Lung (tissue), 12 donors: ENCODE results near the gene ANKRD23. TPM values are rescaled to one million over a fixed set of nuclear protein-coding genes. Genes with fewer than 3 reads are reported as not detected.

ENCODE experiments used
- ATAC-seq: fragments of 200-7000 bp; cut with Tn5 transposase; one replicate; pipeline ENCODE4 v1.9.1; 2020; ENCODE audit warnings: moderate number of reproducible peaks; ENCODE audit not compliant: insufficient read depth, low FRiP score
- DNase-seq, 3 donors: peaks; one replicate each; pipeline ENCODE4 v3.0.0-alpha.2; 2013 to 2017
- H3K27ac ChIP-seq, 2 donors: one replicate each; pipeline ENCODE4 v1.5.1; 2013; ENCODE audit warnings: mild to moderate bottlenecking in 2 of 2, moderate library complexity in 2 of 2, control low read depth in 1 of 2, inconsistent platforms in 1 of 2, low read depth in 1 of 2, low read length in 1 of 2
- H3K27me3 ChIP-seq, 3 donors: one replicate each; pipeline ENCODE4 v1.5.1; 2013; ENCODE audit warnings: low read length in 2 of 3; ENCODE audit not compliant: control insufficient read depth in 3 of 3, insufficient read depth in 3 of 3
- H3K36me3 ChIP-seq, 4 donors: one replicate each; pipeline ENCODE4 v1.5.1; 2013; ENCODE audit warnings: low read length in 4 of 4, mild to moderate bottlenecking in 1 of 4, moderate library complexity in 1 of 4; ENCODE audit not compliant: control insufficient read depth in 4 of 4, insufficient read depth in 4 of 4
- H3K4me1 ChIP-seq, 5 donors: one replicate each; pipeline ENCODE4 v1.5.1; 2013; ENCODE audit warnings: low read length in 5 of 5, mild to moderate bottlenecking in 2 of 5, moderate library complexity in 1 of 5; ENCODE audit not compliant: control insufficient read depth in 5 of 5, insufficient read depth in 5 of 5
- H3K4me3 ChIP-seq: one replicate; pipeline ENCODE4 v1.5.1; 2013; ENCODE audit warnings: mild to moderate bottlenecking, control low read depth, moderate library complexity
- H3K9ac ChIP-seq, 2 donors: one replicate each; pipeline ENCODE4 v1.5.1; 2013; ENCODE audit warnings: low read length in 2 of 2, control low read depth in 1 of 2; ENCODE audit not compliant: insufficient read depth in 1 of 2
- H3K9me3 ChIP-seq, 4 donors: one replicate each; pipeline ENCODE4 v1.5.1; 2013; ENCODE audit warnings: low read length in 3 of 4, mild to moderate bottlenecking in 1 of 4, moderate library complexity in 1 of 4; ENCODE audit not compliant: control insufficient read depth in 4 of 4, insufficient read depth in 3 of 4
- CTCF ChIP-seq: IDR thresholded peaks from 2 replicates; pipeline ENCODE4 v1.5.1; 2012; ENCODE audit warnings: mild to moderate bottlenecking; ENCODE audit errors: control extremely low read depth, extremely low read depth
- WGBS, 2 donors: extraction: QIAGEN DNeasy Blood & Tissue Kit; methylation state at CpG; one replicate each; pipeline ENCODE4 v1.1.7; 2013; 5-methylcytosine and 5-hydroxymethylcytosine counted together
- polyA plus RNA-seq, 2 donors: library from polyadenylated mRNA; stranded (reverse); fragments of 200-250 nt; gene quantifications; one replicate each; pipeline ENCODE4 v1.2.1, GENCODE V29; 2013
- total RNA-seq, 2 donors: library from RNA; depleted of rRNA in 1 of 2; stranded (reverse); fragments of >200 nt in 1 of 2; gene quantifications; one replicate each; pipeline ENCODE4 v1.2.1, GENCODE V29; 2014 to 2021
- donor health status: control.
- donor health status: control.
- donor health status: Bipolar disorder and iron deficiency.
- donor health status: healthy.
- donor health status: DM: yes; HTN: yes; CAD: no.

ANKRD23 gene
- total and polyA plus RNA-seq, 4 donors, result 1.5 to 6.9 (median 4.4) TPM

GRCh38 chr2:96800061-96801004, 43.5 kb downstream of the ANKRD23 start:
- Histone ChIP-seq H3K27ac (no peak overlapping the region), H3K27me3 (no peaks in the 10 kb centered on the region), H3K9ac (no peak overlapping the region), H3K4me3 (no peak overlapping the region), H3K36me3 (peaks cover 0 to 19% (median 9%) of the 10 kb centered on the region in 4 donors), H3K9me3 (no peaks in the 10 kb centered on the region), H3K4me1 (peaks cover 0 to 5% (median 0%) of the 10 kb centered on the region in 5 donors)
- 78 to 88% methylated on average over 27 of the region's 27 CpGs for WGBS, 2 donors
- no peak for DNase-seq
- no peak for TF ChIP-seq CTCF
- no peak for ATAC-seq

- DNase-seq (no peak), ATAC-seq (no peak)
- peaks cover 0 to 5% (median 0%) of the 10 kb centered on the region in 5 donors for H3K4me1 ChIP-seq
- peaks cover 0 to 19% (median 9%) of the 10 kb centered on the region in 4 donors for H3K36me3 ChIP-seq
- no peak overlapping the region for H3K4me3 ChIP-seq
- H3K9ac ChIP-seq, result no peak overlapping the region
- no peak for TF ChIP-seq CTCF
- H3K27ac ChIP-seq, result no peak overlapping the region
- no peaks in the 10 kb centered on the region for H3K9me3 ChIP-seq
- H3K27me3 ChIP-seq, result no peaks in the 10 kb centered on the region
- WGBS, 2 donors, result 93 to 94% methylated on average over 8 of the region's 8 CpGs
These were observed 44.2 kb downstream of the ANKRD23 start for GRCh38 chr2:96799623-96799935.

- H3K36me3 ChIP-seq, result peaks cover 0 to 19% (median 9%) of the 10 kb centered on the region in 4 donors
- TF ChIP-seq CTCF, result no peak
- no peak overlapping the region for H3K27ac ChIP-seq
- no peaks in the 10 kb centered on the region for H3K27me3 ChIP-seq
- WGBS, 2 donors, result 93 to 95% methylated on average over 21 to 23 of the region's 23 CpGs
- peaks cover 0 to 5% (median 0%) of the 10 kb centered on the region in 5 donors for H3K4me1 ChIP-seq
- DNase-seq (no peak), ATAC-seq (no peak)
- H3K4me3 ChIP-seq, result no peak overlapping the region
- H3K9me3 ChIP-seq, result no peaks in the 10 kb centered on the region
- H3K9ac ChIP-seq, result no peak overlapping the region
These were observed 44.8 kb downstream of the ANKRD23 start for GRCh38 chr2:96798733-96799622.
